ENCODE data around the gene NFYC. TPM values are rescaled to one million over a fixed set of nuclear protein-coding genes. Genes with fewer than 3 reads are reported as not detected.

The NFYC gene
- total RNA-seq, 2 experiments from 2014 or later = 71.5 to 74.4 TPM

GRCh38 chr1:40786171-40786994, 94.9 kb downstream of the NFYC start:
- H3K27me3 Mint-ChIP-seq (ENCODE audit: low read depth) = peaks cover 27% of the 10 kb centered on the region
- H3K4me1 Mint-ChIP-seq (ENCODE audit: low read depth) = peaks cover 21% of the 10 kb centered on the region
- ATAC-seq = no peak
- no peaks in the 10 kb centered on the region for H3K36me3 Mint-ChIP-seq (ENCODE audit: low read depth)
- DNase-seq = no peak
- no peak overlapping the region for H3K27ac Mint-ChIP-seq
- ChIA-PET CTCF (interaction anchor here (0.9 to 4.9 kb wide), 2 partner anchors 11 to 13 kb away, joined by 3 to 28 read pairs; no protein-coding TSS in a partner anchor), POLR2A (no interaction called here)
- no peaks in the 10 kb centered on the region for H3K9me3 Mint-ChIP-seq (ENCODE audit: insufficient read depth)
- H3K4me3 Mint-ChIP-seq = no peak overlapping the region

- H3K4me3 Mint-ChIP-seq = no peak overlapping the region
- peaks cover 21% of the 10 kb centered on the region for H3K4me1 Mint-ChIP-seq (ENCODE audit: low read depth)
- H3K27me3 Mint-ChIP-seq (ENCODE audit: low read depth) = peaks cover 21% of the 10 kb centered on the region
- H3K9me3 Mint-ChIP-seq (ENCODE audit: insufficient read depth) = no peaks in the 10 kb centered on the region
- ChIA-PET CTCF (interaction anchor here (0.9 to 4.9 kb wide), 2 partner anchors 12 kb away, joined by 3 to 28 read pairs; no protein-coding TSS in a partner anchor), POLR2A (no interaction called here)
- H3K36me3 Mint-ChIP-seq (ENCODE audit: low read depth) = no peaks in the 10 kb centered on the region
- ATAC-seq (no peak), DNase-seq (no peak)
- no peak overlapping the region for H3K27ac Mint-ChIP-seq
Observed at GRCh38 chr1:40786995-40787705, 95.6 kb downstream of the NFYC start.

- Mint-ChIP-seq H3K36me3 (ENCODE audit: low read depth) (no peaks in the 10 kb centered on the region), H3K4me3 (no peak overlapping the region), H3K27ac (no peak overlapping the region), H3K4me1 (ENCODE audit: low read depth) (peaks cover 19% of the 10 kb centered on the region), H3K27me3 (ENCODE audit: low read depth) (peaks cover 17% of the 10 kb centered on the region), H3K9me3 (ENCODE audit: insufficient read depth) (no peaks in the 10 kb centered on the region)
- POLR2A ChIA-PET = no interaction called here
- CTCF ChIA-PET = interaction anchor here (4.9 kb wide), 1 partner anchor 13 kb away, joined by 28 read pairs; no protein-coding TSS in a partner anchor
- ATAC-seq (no peak), DNase-seq (no peak)
Observed at GRCh38 chr1:40787737-40788560, 96.4 kb downstream of the NFYC start.

GRCh38 chr1:40788561-40789341, 97.2 kb downstream of the NFYC start:
- Mint-ChIP-seq H3K27ac (no peak overlapping the region), H3K9me3 (ENCODE audit: insufficient read depth) (no peaks in the 10 kb centered on the region), H3K27me3 (ENCODE audit: low read depth) (peaks cover 14% of the 10 kb centered on the region), H3K4me3 (no peak overlapping the region), H3K36me3 (ENCODE audit: low read depth) (no peaks in the 10 kb centered on the region), H3K4me1 (ENCODE audit: low read depth) (peaks cover 19% of the 10 kb centered on the region)
- CTCF ChIA-PET = interaction anchor here (0.8 to 4.9 kb wide), 2 partner anchors 14 to 61 kb away, joined by 3 to 28 read pairs; no protein-coding TSS in a partner anchor
- POLR2A ChIA-PET = no interaction called here
- no peak for DNase-seq
- ATAC-seq = no peak

- CTCF ChIA-PET = interaction anchor here (0.8 to 4.9 kb wide), 2 partner anchors 14 to 61 kb away, joined by 3 to 28 read pairs; no protein-coding TSS in a partner anchor
Observed at GRCh38 chr1:40789342-40789598, 97.8 kb downstream of the NFYC start.

GRCh38 chr1:40789661-40790430, 98.3 kb downstream of the NFYC start:
- Mint-ChIP-seq H3K4me3 (no peak overlapping the region), H3K4me1 (ENCODE audit: low read depth) (peaks cover 26% of the 10 kb centered on the region), H3K27ac (no peak overlapping the region), H3K36me3 (ENCODE audit: low read depth) (no peaks in the 10 kb centered on the region), H3K9me3 (ENCODE audit: insufficient read depth) (no peaks in the 10 kb centered on the region), H3K27me3 (ENCODE audit: low read depth) (peaks cover 9% of the 10 kb centered on the region)
- CTCF ChIA-PET = interaction anchor here (0.8 to 4.9 kb wide), 2 partner anchors 15 to 60 kb away, joined by 3 to 28 read pairs; no protein-coding TSS in a partner anchor
- no peak for DNase-seq
- POLR2A ChIA-PET = interaction anchor here (0.6 kb wide), 1 partner anchor 16 kb away, joined by 3 read pairs; no protein-coding TSS in a partner anchor
- no peak for ATAC-seq

More at GRCh38 chr1:40789342-40789598, 97.8 kb downstream of the NFYC start:
- Mint-ChIP-seq H3K36me3 (ENCODE audit: low read depth) (no peaks in the 10 kb centered on the region), H3K4me1 (ENCODE audit: low read depth) (peaks cover 24% of the 10 kb centered on the region), H3K9me3 (ENCODE audit: insufficient read depth) (no peaks in the 10 kb centered on the region), H3K27me3 (ENCODE audit: low read depth) (peaks cover 13% of the 10 kb centered on the region), H3K27ac (no peak overlapping the region), H3K4me3 (no peak overlapping the region)
- no peak for ATAC-seq
- POLR2A ChIA-PET = no interaction called here
- no peak for DNase-seq

DNA sequence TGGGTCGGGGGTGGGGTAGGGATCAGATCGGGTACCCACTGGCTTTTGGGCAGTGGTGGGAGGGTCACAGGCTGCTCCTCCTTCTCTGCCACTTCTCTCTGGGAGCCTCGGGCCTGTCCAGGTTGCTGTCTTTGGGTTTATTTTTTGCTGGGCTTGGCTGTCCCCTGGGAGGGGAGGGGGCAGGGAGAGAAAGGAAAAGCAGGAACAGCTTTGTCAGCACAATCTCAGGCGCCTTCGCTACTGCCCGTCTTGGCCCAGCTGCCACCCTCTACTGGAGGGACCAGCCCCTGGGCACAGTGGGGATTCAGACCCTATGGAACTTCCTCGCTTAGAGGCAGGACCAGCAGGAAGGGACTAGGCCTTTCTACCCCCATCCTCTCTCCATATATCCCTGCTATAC, 100.5 kb downstream of the NFYC start:
- ATAC-seq (no peak), DNase-seq (no peak)
- Mint-ChIP-seq H3K4me3 (no peak overlapping the region), H3K9me3 (ENCODE audit: insufficient read depth) (no peaks in the 10 kb centered on the region), H3K27ac (no peak overlapping the region), H3K36me3 (ENCODE audit: low read depth) (no peaks in the 10 kb centered on the region), H3K27me3 (ENCODE audit: low read depth) (peaks cover 2% of the 10 kb centered on the region), H3K4me1 (ENCODE audit: low read depth) (peaks cover 36% of the 10 kb centered on the region)
- CTCF ChIA-PET = interaction anchor here (1.3 kb wide), 1 partner anchor 58 kb away, joined by 3 read pairs; no protein-coding TSS in a partner anchor
- POLR2A ChIA-PET = no interaction called here

- CTCF ChIA-PET = interaction anchor here (1.0 to 6.4 kb wide), 2 partner anchors 20 to 168 kb away, joined by 3 to 69 read pairs; no protein-coding TSS in a partner anchor
- H3K9me3 Mint-ChIP-seq (ENCODE audit: insufficient read depth) = no peaks in the 10 kb centered on the region
- H3K36me3 Mint-ChIP-seq (ENCODE audit: low read depth) = no peaks in the 10 kb centered on the region
- H3K4me1 Mint-ChIP-seq (ENCODE audit: low read depth) = peaks cover 44% of the 10 kb centered on the region
- ATAC-seq = no peak
- POLR2A ChIA-PET = no interaction called here
- H3K4me3 Mint-ChIP-seq = no peak overlapping the region
- H3K27me3 Mint-ChIP-seq (ENCODE audit: low read depth) = peaks cover 2% of the 10 kb centered on the region
- DNase-seq = no peak
- H3K27ac Mint-ChIP-seq = peak overlapping the region; percentile 96
Observed at GRCh38 chr1:40793617-40794016, 102.1 kb downstream of the NFYC start.

- ChIA-PET CTCF (interaction anchor here (1.0 to 6.4 kb wide), 4 partner anchors 20 to 169 kb away, joined by 3 to 69 read pairs (median 4); no protein-coding TSS in a partner anchor), POLR2A (no interaction called here)
- Mint-ChIP-seq H3K27me3 (ENCODE audit: low read depth) (peaks cover 2% of the 10 kb centered on the region), H3K4me3 (no peak overlapping the region), H3K9me3 (ENCODE audit: insufficient read depth) (no peaks in the 10 kb centered on the region), H3K36me3 (ENCODE audit: low read depth) (no peaks in the 10 kb centered on the region), H3K4me1 (ENCODE audit: low read depth) (peaks cover 44% of the 10 kb centered on the region), H3K27ac (peak overlapping the region; percentile 96)
- ATAC-seq (no peak), DNase-seq (no peak)
Observed at GRCh38 chr1:40794048-40794447, 102.5 kb downstream of the NFYC start.

DNA sequence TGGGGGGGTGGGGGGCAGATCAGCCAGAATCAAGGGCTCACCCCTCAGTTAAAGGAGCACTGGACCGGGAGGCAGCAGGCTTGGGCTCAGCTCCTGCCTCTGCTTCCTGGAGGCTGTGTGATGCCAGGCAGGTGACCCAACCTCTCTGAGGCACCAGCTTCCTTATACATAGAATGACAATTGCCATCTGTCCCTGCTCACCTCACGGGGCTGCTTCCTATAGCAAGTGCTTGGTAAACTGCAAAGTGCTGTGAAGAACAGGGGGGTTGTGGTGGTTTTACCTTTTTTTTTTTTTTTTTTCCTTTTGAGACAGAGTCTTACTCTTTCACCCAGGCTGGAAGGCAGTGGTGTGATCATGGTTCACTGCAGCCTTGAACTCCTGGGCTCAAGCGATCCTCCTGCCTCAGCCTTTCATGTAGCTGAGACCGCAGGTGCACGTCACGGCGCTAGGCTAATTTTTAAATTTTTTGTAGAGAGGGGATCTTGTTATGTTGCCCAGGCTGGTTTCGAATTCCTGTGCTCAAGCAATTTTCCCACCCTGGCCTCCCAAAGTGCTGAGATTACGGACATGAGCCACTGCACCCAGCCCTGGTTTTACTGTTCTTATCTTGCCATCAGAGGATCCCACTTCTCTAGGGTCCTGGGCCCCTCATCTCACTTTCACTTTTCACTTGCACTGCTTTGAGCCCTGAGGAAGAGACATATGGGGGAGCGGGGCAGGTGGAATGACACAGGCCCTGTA, 103.6 kb downstream of the NFYC start:
- POLR2A ChIA-PET = interaction anchor here (1.4 to 2.2 kb wide), 4 partner anchors 12 to 67 kb away, joined by 5 to 8 read pairs (median 6); partner anchors contain the start of gene CITED4

More for the DNA sequence above, 103.6 kb downstream of the NFYC start:
- peak; percentile 84 for ATAC-seq
- peak overlapping the region; percentile 68 for H3K4me3 Mint-ChIP-seq
- peak overlapping the region; percentile 96 for H3K27ac Mint-ChIP-seq
- peak; percentile 67 for DNase-seq
- CTCF ChIA-PET = interaction anchor here (0.6 to 6.4 kb wide), 8 partner anchors 21 to 158 kb away, joined by 3 to 69 read pairs (median 4); partner anchors contain the start of gene CITED4
- H3K27me3 Mint-ChIP-seq (ENCODE audit: low read depth) = peaks cover 2% of the 10 kb centered on the region
- H3K4me1 Mint-ChIP-seq (ENCODE audit: low read depth) = peaks cover 46% of the 10 kb centered on the region
- no peaks in the 10 kb centered on the region for H3K36me3 Mint-ChIP-seq (ENCODE audit: low read depth)
- no peaks in the 10 kb centered on the region for H3K9me3 Mint-ChIP-seq (ENCODE audit: insufficient read depth)

All from activated CD8-positive, alpha-beta T cell treated with anti-CD3 and anti-CD28 coated beads, Interleukin-2, amount 10 ng/mL, durations not matched to agents 7 days and 5 days (primary cell).